Testis (tissue), 2 donors: ENCODE measurements around the gene GALC.

Experiments used
- POLR2A ChIP-seq: fragments of 450-650 bp; IDR thresholded peaks from one replicate; pipeline ENCODE4 v1.6.1; 2017; ENCODE audit warnings: antibody characterized with exemption, mild to moderate bottlenecking, moderate library complexity
- TF ChIP-seq, protein P1 (sequence below), 3 experiments: fragments of 450-650 bp in 2 of 3; fragments of 200-600 bp in 1 of 3; sonication (generic) in 1 of 3; IDR thresholded peaks; one replicate each; pipeline ENCODE4 v1.5.1; 2016 to 2019; ENCODE audit warnings: antibody characterized with exemption in 3 of 3, mild to moderate bottlenecking in 2 of 3, moderate library complexity in 1 of 3

DNA sequence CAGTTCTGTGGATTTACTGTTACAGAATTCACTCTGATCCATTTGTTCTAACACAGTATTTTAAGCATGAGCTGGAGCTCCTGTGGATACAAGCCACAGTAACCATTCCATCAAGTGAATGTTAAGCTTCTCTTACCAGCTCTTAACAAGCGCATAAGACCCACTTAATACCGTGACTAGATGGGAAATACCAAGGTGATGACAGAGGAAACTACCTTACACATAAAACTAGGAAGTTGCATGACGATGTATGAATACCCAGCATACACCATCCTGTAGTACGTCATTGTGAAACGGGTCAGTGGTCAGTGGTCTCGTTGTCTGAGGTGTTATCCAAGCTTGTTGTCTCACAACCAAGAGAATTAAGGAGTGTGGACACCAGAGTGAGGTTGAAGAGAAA, 2.0 kb upstream of the GALC start:
- TF ChIP-seq, protein P1, sequence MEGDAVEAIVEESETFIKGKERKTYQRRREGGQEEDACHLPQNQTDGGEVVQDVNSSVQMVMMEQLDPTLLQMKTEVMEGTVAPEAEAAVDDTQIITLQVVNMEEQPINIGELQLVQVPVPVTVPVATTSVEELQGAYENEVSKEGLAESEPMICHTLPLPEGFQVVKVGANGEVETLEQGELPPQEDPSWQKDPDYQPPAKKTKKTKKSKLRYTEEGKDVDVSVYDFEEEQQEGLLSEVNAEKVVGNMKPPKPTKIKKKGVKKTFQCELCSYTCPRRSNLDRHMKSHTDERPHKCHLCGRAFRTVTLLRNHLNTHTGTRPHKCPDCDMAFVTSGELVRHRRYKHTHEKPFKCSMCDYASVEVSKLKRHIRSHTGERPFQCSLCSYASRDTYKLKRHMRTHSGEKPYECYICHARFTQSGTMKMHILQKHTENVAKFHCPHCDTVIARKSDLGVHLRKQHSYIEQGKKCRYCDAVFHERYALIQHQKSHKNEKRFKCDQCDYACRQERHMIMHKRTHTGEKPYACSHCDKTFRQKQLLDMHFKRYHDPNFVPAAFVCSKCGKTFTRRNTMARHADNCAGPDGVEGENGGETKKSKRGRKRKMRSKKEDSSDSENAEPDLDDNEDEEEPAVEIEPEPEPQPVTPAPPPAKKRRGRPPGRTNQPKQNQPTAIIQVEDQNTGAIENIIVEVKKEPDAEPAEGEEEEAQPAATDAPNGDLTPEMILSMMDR (IDR thresholded peaks at IDR 0.05): no peak
- TF ChIP-seq POLR2A: no peak
